Measurements from ENCODE around the gene OSBPL1A.

- TF ChIP-seq CTCF (IDR thresholded peaks at IDR 0.05): no peak
- no peak for TF ChIP-seq POLR2A (IDR thresholded peaks at IDR 0.05)
Measured at GRCh38 chr18:24214144-24214543, 183.5 kb downstream of the OSBPL1A start.

Data from esophagus squamous epithelium (tissue), 4 donors.